ENCODE measurements around the gene SND1. TPM values are rescaled to one million over a fixed set of nuclear protein-coding genes. Genes with fewer than 3 reads are reported as not detected.

SND1 gene
- total RNA-seq, 4 donors from 2014 or later: 64.3 to 77.0 (median 70.4) TPM

GRCh38 chr7:127791446-127792189 is 139.6 kb downstream of the SND1 start:
- Histone ChIP-seq H3K27ac (no peak overlapping the region), H3K9me3 (no peaks in the 10 kb centered on the region), H3K36me3 (no peaks in the 10 kb centered on the region), H3K4me1 (peaks cover 0 to 10% (median 0%) of the 10 kb centered on the region in 4 donors), H3K4me3 (no peak overlapping the region), H3K27me3 (no peaks in the 10 kb centered on the region)
- in situ Hi-C loops (cut with MboI; ENCODE audit: low pct_ligation_motif_present in 1 of 4, low pct_unique_long_range_greater_than_20kb in 1 of 4, low sequenced_read_pairs in 3 of 4): no loop called here
- TF ChIP-seq POLR2A (IDR thresholded peaks at IDR 0.05) (no peak), CTCF (IDR thresholded peaks at IDR 0.05) (no peak), EP300 (IDR thresholded peaks at IDR 0.05; ENCODE audit: low read depth) (no peak), POLR2AphosphoS5 (IDR thresholded peaks at IDR 0.05) (no peak)
- no peak for DNase-seq
- 89 to 92% methylated on average over 6 of the region's 6 CpGs for WGBS, 2 donors (ENCODE audit: low coverage in 1 of 2)
- intact Hi-C loops (cut with DNase I; ENCODE audit: low total_unique reads): no loop called here

GRCh38 chr7:127792528-127793342 is 140.7 kb downstream of the SND1 start:
- intact Hi-C loops (cut with DNase I; ENCODE audit: low total_unique reads): no loop called here
- TF ChIP-seq POLR2A (IDR thresholded peaks at IDR 0.05): no peak
- TF ChIP-seq CTCF (IDR thresholded peaks at IDR 0.05): peak in 3 of 5 experiments; percentile 29 to 42 (median 42)
- Histone ChIP-seq H3K9me3 (no peaks in the 10 kb centered on the region), H3K36me3 (no peaks in the 10 kb centered on the region), H3K4me3 (no peak overlapping the region), H3K27me3 (no peaks in the 10 kb centered on the region), H3K27ac (no peak overlapping the region), H3K4me1 (peaks cover 0 to 11% (median 0%) of the 10 kb centered on the region in 4 donors)
- 98 to 100% methylated on average over 3 to 5 of the region's 5 CpGs for WGBS, 2 donors (ENCODE audit: low coverage in 1 of 2)
- in situ Hi-C loops (cut with MboI; ENCODE audit: low pct_ligation_motif_present in 1 of 4, low pct_unique_long_range_greater_than_20kb in 1 of 4, low sequenced_read_pairs in 3 of 4): no loop called here
- peak; percentile 20 for DNase-seq

- intact Hi-C loops (cut with DNase I; ENCODE audit: low total_unique reads): no loop called here
- WGBS, 2 donors (ENCODE audit: low coverage in 1 of 2): 84% methylated on average over 4 of the region's 4 CpGs; no CpG with 5 or more reads in 1 of the 2 donors
These were observed 141.6 kb downstream of the SND1 start for GRCh38 chr7:127793582-127793981.

More at GRCh38 chr7:127793582-127793981, 141.6 kb downstream of the SND1 start:
- Histone ChIP-seq H3K27ac (no peak overlapping the region), H3K4me3 (no peak overlapping the region), H3K9me3 (no peaks in the 10 kb centered on the region), H3K4me1 (peaks cover 0 to 16% (median 2%) of the 10 kb centered on the region in 4 donors), H3K27me3 (no peaks in the 10 kb centered on the region), H3K36me3 (no peaks in the 10 kb centered on the region)
- TF ChIP-seq CTCF (IDR thresholded peaks at IDR 0.05) (no peak), POLR2AphosphoS5 (IDR thresholded peaks at IDR 0.05) (no peak), POLR2A (IDR thresholded peaks at IDR 0.05) (no peak), EP300 (IDR thresholded peaks at IDR 0.05; ENCODE audit: low read depth) (no peak)
- no peak for DNase-seq
- in situ Hi-C loops (cut with MboI; ENCODE audit: low pct_ligation_motif_present in 1 of 4, low pct_unique_long_range_greater_than_20kb in 1 of 4, low sequenced_read_pairs in 3 of 4): no loop called here

Data from transverse colon (tissue), 4 donors.